Central memory CD8-positive, alpha-beta T cell (primary cell): ENCODE measurements around the gene C1orf116.

Experiments
- ATAC-seq: fragments of 150-1000 bp; cut with Tn5 transposase; replicated peaks from 2 replicates; pipeline ENCODE4 v1.10.0; 2022; ENCODE audit warnings: mild to moderate bottlenecking, moderate FRiP score, moderate number of reproducible peaks; ENCODE audit not compliant: poor library complexity, severe bottlenecking; ENCODE audit errors: extremely low read depth
- DNase-seq, 2 donors: peaks; one replicate each; pipeline ENCODE4 v3.0.0; 2021; ENCODE audit warnings: low spot score in 2 of 2
- H3K27ac Mint-ChIP-seq: one replicate; pipeline ENCODE4 v1.8.0; 2022; ENCODE audit warnings: low read depth, mild to moderate bottlenecking, moderate library complexity, mixed read lengths
- H3K27me3 Mint-ChIP-seq: one replicate; pipeline ENCODE4 v1.8.0; 2022; ENCODE audit warnings: mixed read lengths
- H3K36me3 Mint-ChIP-seq: one replicate; pipeline ENCODE4 v1.8.0; 2022; ENCODE audit warnings: mild to moderate bottlenecking, moderate library complexity, mixed read lengths; ENCODE audit not compliant: insufficient read depth
- H3K4me1 Mint-ChIP-seq: one replicate; pipeline ENCODE4 v1.8.0; 2022; ENCODE audit warnings: mixed read lengths
- H3K4me3 Mint-ChIP-seq: one replicate; pipeline ENCODE4 v1.8.0; 2022; ENCODE audit warnings: mild to moderate bottlenecking, moderate library complexity, mixed read lengths
- H3K9me3 Mint-ChIP-seq: one replicate; pipeline ENCODE4 v1.8.0; 2022; ENCODE audit warnings: mixed read lengths

Gene C1orf116

DNA sequence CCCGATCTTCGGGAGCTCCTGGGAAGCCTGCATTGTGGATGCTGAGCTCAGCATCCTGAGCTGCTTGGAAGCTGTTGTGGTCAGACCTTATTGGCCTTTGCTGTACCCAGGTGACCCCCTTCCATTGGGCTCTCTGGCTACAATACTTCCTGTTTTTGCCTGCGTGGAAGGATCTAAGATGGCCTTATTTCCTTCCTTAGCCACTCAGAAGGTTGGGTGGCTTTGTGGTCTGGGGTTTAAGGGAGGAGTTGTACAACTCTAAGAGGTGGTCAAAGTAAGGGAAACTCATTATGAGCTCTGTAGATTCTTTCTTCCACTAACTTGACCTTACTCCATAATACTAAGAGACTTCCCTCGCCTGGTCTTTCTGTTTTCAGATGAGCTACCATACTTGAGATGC is 38.3 kb upstream of the C1orf116 start:
- peaks cover 6% of the 10 kb centered on the region for H3K4me1 Mint-ChIP-seq
- H3K27me3 Mint-ChIP-seq = no peaks in the 10 kb centered on the region
- H3K36me3 Mint-ChIP-seq = peaks cover 1% of the 10 kb centered on the region
- DNase-seq (no peak), ATAC-seq (peak; percentile 28)
- no peak overlapping the region for H3K4me3 Mint-ChIP-seq
- H3K27ac Mint-ChIP-seq = no peak overlapping the region
- H3K9me3 Mint-ChIP-seq = no peaks in the 10 kb centered on the region

DNA sequence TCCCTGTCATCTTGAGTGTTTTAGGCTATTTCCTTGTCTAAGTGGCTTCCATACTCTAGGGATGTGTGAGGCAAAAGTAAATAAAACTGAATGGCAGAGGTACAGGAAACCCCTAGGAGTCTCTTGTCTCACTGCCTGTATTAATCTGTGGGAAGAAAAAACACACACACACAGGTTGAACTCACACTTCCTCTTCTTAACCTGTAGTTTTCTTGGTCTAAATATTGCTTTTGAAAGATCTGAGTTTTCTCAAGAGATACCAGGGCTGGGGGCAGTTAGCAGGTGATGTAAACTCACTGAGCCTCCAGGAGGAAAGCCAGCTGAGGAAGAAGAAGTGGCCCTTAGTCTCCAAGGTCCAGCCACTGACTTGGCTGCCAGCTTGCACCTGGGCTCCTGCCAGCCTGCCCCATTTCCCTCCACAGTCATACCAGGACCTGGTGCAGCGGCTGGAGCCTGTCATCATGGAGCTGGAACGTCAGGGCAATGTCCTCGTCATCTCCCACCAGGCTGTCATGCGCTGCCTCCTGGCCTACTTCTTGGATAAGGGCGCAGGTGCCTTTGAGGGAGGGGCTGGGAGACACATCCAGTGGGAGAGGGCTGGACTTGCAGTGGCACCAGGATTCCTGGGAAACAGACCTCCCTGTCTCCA is 37.4 kb upstream of the C1orf116 start:
- DNase-seq (no peak), ATAC-seq (no peak)
- Mint-ChIP-seq H3K27ac (no peak overlapping the region), H3K4me1 (peaks cover 6% of the 10 kb centered on the region), H3K9me3 (no peaks in the 10 kb centered on the region), H3K36me3 (peaks cover 1% of the 10 kb centered on the region), H3K4me3 (no peak overlapping the region), H3K27me3 (no peaks in the 10 kb centered on the region)

DNA sequence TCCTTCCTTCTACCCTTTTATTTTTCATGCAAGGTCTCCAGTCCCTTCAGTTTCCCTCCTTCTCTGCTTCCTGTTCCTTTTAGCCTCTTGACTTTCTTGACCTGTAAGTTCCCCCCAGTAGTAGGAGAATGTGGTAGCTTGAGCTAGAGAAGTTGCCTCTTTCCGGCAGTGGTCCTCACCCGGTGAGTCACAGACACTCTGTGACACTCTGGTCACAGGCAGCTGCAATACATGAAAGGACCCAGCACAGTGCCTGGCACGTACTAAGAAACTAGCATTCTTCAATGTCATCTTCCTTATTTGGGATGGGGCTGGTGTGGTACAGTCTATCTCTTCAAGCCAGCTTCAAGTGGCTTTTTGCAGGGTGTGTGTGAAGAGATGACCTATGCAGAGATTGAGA is 36.5 kb upstream of the C1orf116 start:
- Mint-ChIP-seq H3K4me3 (no peak overlapping the region), H3K36me3 (peaks cover 1% of the 10 kb centered on the region), H3K4me1 (peaks cover 6% of the 10 kb centered on the region), H3K9me3 (no peaks in the 10 kb centered on the region), H3K27me3 (no peaks in the 10 kb centered on the region), H3K27ac (no peak overlapping the region)
- no peak for ATAC-seq
- DNase-seq = no peak

DNA sequence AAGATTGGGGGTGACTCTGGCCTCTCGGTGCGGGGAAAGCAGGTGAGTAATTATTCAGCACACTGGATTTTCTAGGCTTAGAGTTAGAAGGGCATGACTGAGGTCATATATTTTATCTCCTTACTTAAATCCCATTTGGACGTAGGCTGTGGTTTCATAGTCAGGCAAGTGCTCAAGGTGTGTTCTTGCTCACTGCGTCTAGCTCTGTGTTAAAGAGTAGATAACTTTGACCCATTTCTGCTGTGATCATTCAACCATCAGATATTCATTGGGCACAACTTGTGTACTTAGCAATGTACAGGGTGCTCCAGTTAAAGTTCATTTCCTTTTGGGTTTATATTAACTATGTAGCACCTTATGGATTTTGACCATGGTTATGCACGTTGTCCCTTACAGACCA is 35.1 kb upstream of the C1orf116 start:
- Mint-ChIP-seq H3K4me1 (peaks cover 6% of the 10 kb centered on the region), H3K27me3 (no peaks in the 10 kb centered on the region), H3K9me3 (no peaks in the 10 kb centered on the region), H3K36me3 (peaks cover 4% of the 10 kb centered on the region), H3K27ac (no peak overlapping the region), H3K4me3 (no peak overlapping the region)
- DNase-seq (no peak), ATAC-seq (no peak)

DNA sequence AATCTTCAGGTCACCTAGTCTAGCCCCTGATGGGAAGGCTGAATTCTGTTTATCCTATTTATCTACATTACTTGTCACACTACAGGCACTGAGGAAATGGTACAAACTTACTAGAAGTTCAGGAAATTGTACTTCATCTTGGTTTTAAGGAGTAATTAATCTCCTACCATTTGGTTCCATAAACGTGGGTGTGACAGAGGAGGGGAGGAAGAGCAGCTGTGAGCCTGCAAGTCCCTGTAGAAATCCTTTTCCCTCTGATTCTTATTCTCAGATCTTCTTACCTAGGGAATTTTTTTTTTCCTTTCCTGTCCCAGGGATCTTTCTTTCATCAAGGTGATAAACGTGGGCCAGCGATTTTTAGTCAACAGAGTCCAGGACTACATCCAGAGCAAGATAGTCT is 34.6 kb upstream of the C1orf116 start:
- H3K9me3 Mint-ChIP-seq = no peaks in the 10 kb centered on the region
- no peaks in the 10 kb centered on the region for H3K27me3 Mint-ChIP-seq
- ATAC-seq (no peak), DNase-seq (no peak)
- H3K4me3 Mint-ChIP-seq = no peak overlapping the region
- H3K27ac Mint-ChIP-seq = no peak overlapping the region
- H3K36me3 Mint-ChIP-seq = peaks cover 5% of the 10 kb centered on the region
- H3K4me1 Mint-ChIP-seq = peaks cover 6% of the 10 kb centered on the region

DNA sequence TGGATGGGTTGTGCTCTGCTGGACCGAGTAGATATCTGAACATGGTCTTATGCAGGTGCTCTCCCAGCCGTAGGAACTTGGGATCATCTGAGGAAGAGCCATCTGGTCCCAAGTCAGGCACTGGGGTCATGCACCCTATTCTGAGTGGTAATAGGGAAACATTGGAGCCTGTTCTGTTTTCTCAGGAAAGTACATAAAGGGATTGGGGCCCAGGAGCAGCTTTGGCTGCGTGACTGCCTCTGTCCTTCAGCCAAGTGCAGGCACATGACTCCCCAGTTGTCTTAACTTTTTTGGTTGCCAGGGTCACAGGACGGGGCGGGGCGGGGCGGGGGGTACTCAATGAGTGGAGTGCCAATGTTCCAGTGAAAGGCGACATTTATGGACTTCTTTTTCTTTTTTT is 32.0 kb upstream of the C1orf116 start:
- ATAC-seq (no peak), DNase-seq (no peak)
- Mint-ChIP-seq H3K27me3 (no peaks in the 10 kb centered on the region), H3K4me1 (no peaks in the 10 kb centered on the region), H3K27ac (no peak overlapping the region), H3K9me3 (no peaks in the 10 kb centered on the region), H3K36me3 (peaks cover 6% of the 10 kb centered on the region), H3K4me3 (no peak overlapping the region)

DNA sequence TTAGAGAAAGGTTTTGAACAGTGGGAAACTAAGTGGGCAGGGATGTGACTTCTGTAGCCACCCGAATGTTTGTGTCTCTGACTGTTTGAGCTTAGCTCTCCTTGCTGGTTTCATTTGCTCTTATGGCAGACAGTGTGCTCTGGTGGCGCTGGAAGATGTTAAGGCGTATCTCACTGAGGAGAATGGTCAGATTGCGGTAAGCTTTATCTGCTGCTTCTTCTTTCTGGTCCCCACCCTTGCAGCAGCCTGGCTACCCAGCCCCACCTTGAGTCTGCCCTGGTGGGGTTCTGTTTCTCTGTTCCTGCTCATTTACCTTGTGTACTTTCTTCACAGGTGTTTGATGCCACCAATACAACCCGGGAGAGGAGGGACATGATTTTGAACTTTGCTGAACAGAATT is 30.5 kb upstream of the C1orf116 start:
- DNase-seq = no peak
- Mint-ChIP-seq H3K27me3 (no peaks in the 10 kb centered on the region), H3K27ac (no peak overlapping the region), H3K36me3 (peaks cover 5% of the 10 kb centered on the region), H3K4me1 (no peaks in the 10 kb centered on the region), H3K4me3 (no peak overlapping the region), H3K9me3 (no peaks in the 10 kb centered on the region)
- ATAC-seq = no peak

DNA sequence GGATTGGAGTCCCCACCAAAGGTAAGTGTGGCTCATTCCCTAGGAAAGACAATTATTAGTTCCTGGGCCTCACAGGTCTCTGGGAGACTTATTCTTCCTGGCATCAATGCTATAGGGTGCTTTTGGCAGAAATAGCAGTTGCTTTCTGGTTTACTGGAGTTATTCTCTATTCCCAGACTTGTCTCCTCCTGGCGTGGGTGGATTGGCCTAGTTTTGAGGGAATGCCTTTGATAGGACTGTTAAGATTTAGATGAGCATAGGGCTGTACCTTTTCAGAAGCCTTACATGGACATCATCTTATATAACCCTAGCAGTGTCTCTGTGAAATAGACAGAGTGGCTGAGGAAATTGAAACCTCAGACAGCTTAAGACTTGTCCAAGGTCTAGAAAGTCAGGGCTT is 29.5 kb upstream of the C1orf116 start:
- Mint-ChIP-seq H3K9me3 (no peaks in the 10 kb centered on the region), H3K36me3 (peaks cover 5% of the 10 kb centered on the region), H3K27me3 (no peaks in the 10 kb centered on the region), H3K27ac (no peak overlapping the region), H3K4me3 (no peak overlapping the region), H3K4me1 (no peaks in the 10 kb centered on the region)
- ATAC-seq (no peak), DNase-seq (no peak)

DNA sequence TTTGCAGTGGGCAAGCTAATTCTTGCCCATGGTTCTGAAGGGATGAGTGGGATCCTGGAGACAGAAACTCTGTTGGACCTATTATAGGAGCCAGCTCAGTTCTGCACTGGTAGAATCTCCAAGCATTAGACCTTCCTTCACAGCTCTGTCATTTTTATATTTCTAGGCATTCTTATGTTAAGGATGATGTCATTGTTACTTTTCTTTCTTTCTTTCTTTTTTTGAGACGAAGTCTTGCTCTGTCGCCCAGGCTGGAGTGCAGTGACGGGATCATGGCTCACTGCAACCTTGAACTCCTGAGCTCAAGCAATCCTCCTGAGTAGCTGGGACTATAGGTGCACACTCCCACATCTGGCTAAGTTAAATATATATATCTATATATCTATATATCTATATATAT is 28.0 kb upstream of the C1orf116 start:
- Mint-ChIP-seq H3K4me1 (no peaks in the 10 kb centered on the region), H3K9me3 (no peaks in the 10 kb centered on the region), H3K4me3 (no peak overlapping the region), H3K27ac (no peak overlapping the region), H3K36me3 (peaks cover 5% of the 10 kb centered on the region), H3K27me3 (peaks cover 9% of the 10 kb centered on the region)
- no peak for DNase-seq
- ATAC-seq = no peak

DNA sequence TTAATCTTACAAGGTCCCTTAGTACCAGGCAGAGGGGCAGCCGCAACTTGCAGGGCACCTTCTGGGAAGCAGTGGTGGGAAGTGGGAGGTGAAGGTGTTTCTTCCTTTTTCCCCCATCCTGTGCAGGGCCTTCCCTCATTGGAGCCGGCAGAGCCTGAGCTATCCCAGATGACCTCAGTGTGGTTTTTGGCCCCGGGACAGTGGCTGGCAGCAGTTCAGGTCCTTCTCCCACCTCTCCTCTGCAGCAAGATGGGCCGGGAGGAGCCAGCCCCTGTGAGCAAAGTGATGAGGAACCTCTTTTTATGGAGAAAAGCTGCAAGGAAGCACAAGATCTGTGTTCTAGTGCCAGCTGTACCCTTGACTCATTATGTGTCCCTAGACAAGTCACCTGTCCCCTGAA is 27.3 kb upstream of the C1orf116 start:
- Mint-ChIP-seq H3K36me3 (peaks cover 5% of the 10 kb centered on the region), H3K4me3 (no peak overlapping the region), H3K27me3 (peaks cover 9% of the 10 kb centered on the region), H3K9me3 (no peaks in the 10 kb centered on the region), H3K4me1 (no peaks in the 10 kb centered on the region), H3K27ac (no peak overlapping the region)
- ATAC-seq = no peak
- no peak for DNase-seq

DNA sequence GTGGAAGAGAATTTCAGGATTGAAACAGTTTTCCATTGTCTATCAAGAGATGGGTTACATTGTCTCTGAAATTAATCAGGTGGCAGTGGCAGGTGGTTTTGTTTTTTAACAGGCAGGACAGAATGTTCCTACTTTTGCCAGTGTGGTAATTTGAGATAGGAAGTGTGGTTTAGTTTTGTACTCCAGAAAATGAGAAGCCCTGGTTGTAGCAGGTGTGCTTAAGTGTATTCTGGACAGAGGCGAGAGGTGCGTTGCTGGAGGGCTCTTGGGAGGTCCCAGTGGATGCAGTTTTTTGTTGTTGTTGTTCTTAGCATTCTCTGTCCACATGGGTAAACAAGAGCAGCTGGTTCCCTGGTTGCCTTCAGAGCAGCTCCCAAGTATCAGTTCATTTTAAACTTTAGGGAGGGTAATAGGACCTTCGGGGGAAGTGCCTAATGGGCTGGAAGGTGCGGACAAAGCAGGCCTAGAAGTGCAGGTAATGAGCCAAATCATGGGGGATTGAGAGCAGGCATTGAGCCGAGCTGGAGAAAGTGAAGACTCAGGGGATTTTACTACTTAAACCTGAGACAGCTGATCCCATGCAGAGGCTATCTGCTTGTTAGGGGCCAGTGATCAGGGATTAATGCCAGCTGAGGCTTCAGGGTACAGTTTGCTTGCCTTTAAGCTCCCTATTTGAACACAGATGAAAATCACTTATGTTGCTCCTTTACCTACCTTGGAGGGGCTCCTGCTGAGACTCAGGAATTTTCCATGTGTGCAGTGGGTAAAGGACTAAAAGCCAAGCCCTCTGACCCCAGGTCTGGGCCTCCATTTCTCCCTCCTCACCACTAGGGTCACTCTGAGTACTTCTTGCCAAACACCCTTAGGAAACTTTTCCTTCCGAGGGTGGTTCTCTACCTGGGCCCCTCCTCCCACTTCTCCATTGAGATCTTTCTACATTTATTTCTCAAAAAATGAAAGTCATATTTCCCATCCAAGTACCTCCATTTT is 26.6 kb upstream of the C1orf116 start:
- no peak overlapping the region for H3K27ac Mint-ChIP-seq
- no peaks in the 10 kb centered on the region for H3K9me3 Mint-ChIP-seq

DNA sequence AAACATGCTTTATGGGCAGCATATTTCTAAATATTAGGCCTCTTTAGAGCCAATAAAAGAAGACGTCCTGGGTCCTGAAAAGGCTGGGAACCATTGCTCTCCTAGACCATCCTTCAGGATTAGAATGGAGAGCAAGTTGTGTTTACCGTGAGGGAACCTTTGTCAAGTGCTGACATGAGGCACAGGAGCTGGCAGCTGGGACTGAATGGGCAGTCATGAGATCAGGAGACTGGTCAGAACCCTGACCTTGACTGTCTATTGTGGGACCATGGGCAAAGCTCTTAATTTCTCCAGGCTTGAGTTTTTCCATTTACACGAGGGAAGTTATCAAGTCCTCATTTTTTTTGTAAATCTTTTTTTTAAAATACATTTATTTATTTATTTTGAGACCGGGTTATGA is 25.7 kb upstream of the C1orf116 start:
- DNase-seq = no peak
- peaks cover 3% of the 10 kb centered on the region for H3K36me3 Mint-ChIP-seq
- no peaks in the 10 kb centered on the region for H3K9me3 Mint-ChIP-seq
- ATAC-seq = no peak
- peaks cover 2% of the 10 kb centered on the region for H3K4me1 Mint-ChIP-seq
- H3K4me3 Mint-ChIP-seq = no peak overlapping the region
- H3K27ac Mint-ChIP-seq = no peak overlapping the region
- peaks cover 9% of the 10 kb centered on the region for H3K27me3 Mint-ChIP-seq

More for the DNA sequence above, 26.6 kb upstream of the C1orf116 start:
- no peak for ATAC-seq
- H3K36me3 Mint-ChIP-seq = peaks cover 5% of the 10 kb centered on the region
- H3K27me3 Mint-ChIP-seq = peaks cover 9% of the 10 kb centered on the region
- H3K4me1 Mint-ChIP-seq = no peaks in the 10 kb centered on the region
- no peak for DNase-seq
- H3K4me3 Mint-ChIP-seq = no peak overlapping the region

DNA sequence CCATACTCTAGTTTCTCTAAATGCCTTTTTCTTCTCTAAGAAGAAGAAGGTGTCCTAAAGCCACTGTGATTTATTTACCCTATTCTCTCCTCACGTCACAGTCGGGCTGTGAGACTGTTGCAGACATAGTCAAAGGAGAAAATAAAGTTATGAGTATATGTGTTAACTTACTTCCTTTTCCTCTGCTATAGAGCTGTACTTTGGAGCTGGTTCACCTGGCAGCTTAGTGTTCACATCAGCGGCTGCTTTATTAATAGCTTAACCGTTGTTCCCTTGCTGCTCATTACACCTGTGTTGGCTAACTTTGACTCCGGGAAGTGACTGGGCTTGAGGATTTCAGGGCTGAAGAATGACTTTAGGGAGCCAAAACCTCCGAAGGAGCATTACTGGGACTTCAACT is 24.1 kb upstream of the C1orf116 start:
- Mint-ChIP-seq H3K36me3 (peaks cover 7% of the 10 kb centered on the region), H3K27me3 (peaks cover 9% of the 10 kb centered on the region), H3K4me1 (peaks cover 17% of the 10 kb centered on the region), H3K4me3 (no peak overlapping the region), H3K9me3 (no peaks in the 10 kb centered on the region), H3K27ac (no peak overlapping the region)
- DNase-seq (no peak), ATAC-seq (no peak)
